PC-3 (cell line): ENCODE data around the gene ARL14EPL. TPM values are rescaled to one million over a fixed set of nuclear protein-coding genes. Genes with fewer than 3 reads are reported as not detected.

Experiments used
- ATAC-seq: fragments of 200-7000 bp; cut with Tn5 transposase; 2 replicates; pipeline ENCODE4 v1.9.1; 2020; ENCODE audit warnings: mild to moderate bottlenecking, moderate library complexity
- BruUV-seq: library from RNA; stranded (reverse); fragments of 400-500 nt; replicated peaks from 2 replicates; lab custom pipeline; 2021; lab: Mats Ljungman, UMichigan
- CTCF ChIA-PET: fragments of 300-600 bp; sonication (Branson Sonifier 250); formaldehyde crosslinking; loops from one replicate; lab custom pipeline; 2022; ENCODE audit warnings: antibody characterized with exemption; lab: Charles Lee
- POLR2A ChIA-PET: fragments of 300-600 bp; sonication (Branson Sonifier 250); formaldehyde crosslinking; loops from one replicate; lab custom pipeline; 2022; ENCODE audit warnings: antibody characterized with exemption; ENCODE audit not compliant: unreplicated experiment; lab: Charles Lee
- DNase-seq: peaks from one replicate; pipeline ENCODE4 v3.0.0-alpha.2; 2015
- H2AFZ ChIP-seq: fragments of 300-600 bp; sonication (generic); 2 replicates; pipeline ENCODE4 v1.6.0; 2016; ENCODE audit warnings: antibody characterized with exemption, low read length
- H3F3A ChIP-seq: fragments of 300-600 bp; sonication (generic); one replicate; pipeline ENCODE4 v1.6.0; 2017; ENCODE audit warnings: antibody characterized with exemption, low read length, control low read depth, mild to moderate bottlenecking; ENCODE audit not compliant: unreplicated experiment
- H3K27ac ChIP-seq: fragments of 300-600 bp; sonication (generic); 2 replicates; pipeline ENCODE4 v1.5.1; 2016; ENCODE audit warnings: mild to moderate bottlenecking, low read length
- H3K27me3 ChIP-seq: fragments of 300-600 bp; sonication (generic); 2 replicates; pipeline ENCODE4 v1.6.1; 2016; ENCODE audit warnings: low read length, mixed read lengths
- H3K36me3 ChIP-seq: fragments of 300-600 bp; sonication (generic); 2 replicates; pipeline ENCODE4 v1.6.1; 2016; ENCODE audit warnings: low read depth, mixed run types, low read length, mixed read lengths
- H3K4me1 ChIP-seq: fragments of 300-600 bp; sonication (generic); 2 replicates; pipeline ENCODE4 v1.5.1; 2016; ENCODE audit warnings: low read length; ENCODE audit not compliant: insufficient read depth
- H3K4me2 ChIP-seq: fragments of 300-600 bp; sonication (generic); 2 replicates; pipeline ENCODE4 v1.6.0; 2016; ENCODE audit warnings: low read length
- H3K4me3 ChIP-seq: fragments of 300-600 bp; sonication (generic); 2 replicates; pipeline ENCODE4 v1.5.1; 2016; ENCODE audit warnings: mild to moderate bottlenecking, low read length, mixed read lengths
- H3K79me2 ChIP-seq: fragments of 300-600 bp; sonication (generic); 2 replicates; pipeline ENCODE4 v1.6.1; 2017; ENCODE audit warnings: low read length, mixed read lengths
- H3K9ac ChIP-seq: fragments of 300-600 bp; sonication (generic); 2 replicates; pipeline ENCODE4 v1.6.0; 2016; ENCODE audit warnings: mild to moderate bottlenecking, low read length
- H3K9me2 ChIP-seq: fragments of 300-600 bp; sonication (generic); replicated peaks from 2 replicates; pipeline ENCODE4 v1.6.1; 2016; ENCODE audit warnings: mixed run types, low read length, mixed read lengths
- H3K9me3 ChIP-seq: fragments of 300-600 bp; sonication (generic); 2 replicates; pipeline ENCODE4 v1.6.1; 2016; ENCODE audit warnings: low read length, mixed read lengths
- H4K20me1 ChIP-seq: fragments of 300-600 bp; sonication (generic); 2 replicates; pipeline ENCODE4 v1.6.1; 2016; ENCODE audit warnings: low read length, mixed read lengths
- EZH2 ChIP-seq: fragments of 300-600 bp; sonication (generic); IDR thresholded peaks from one replicate; pipeline ENCODE4 v1.6.1; 2017; ENCODE audit warnings: antibody characterized with exemption, mild to moderate bottlenecking, low read length; ENCODE audit not compliant: unreplicated experiment
- EZH2phosphoT487 ChIP-seq: fragments of 300-600 bp; sonication (generic); IDR thresholded peaks from 2 replicates; pipeline ENCODE4 v1.6.1; 2018; ENCODE audit warnings: mild to moderate bottlenecking, antibody characterized with exemption, low read length, borderline replicate concordance
- intact Hi-C: fragments of 100-400 bp; cut with micrococcal nuclease; formaldehyde crosslinking; loops from 2 replicates; pipeline ENCODE4 v1.9.0; 2023
- total RNA-seq: library from RNA; depleted of rRNA; stranded (reverse); fragments of >200 nt; gene quantifications from 2 replicates; pipeline ENCODE4 v1.2.3, GENCODE V29; 2014
- TF ChIP-seq, protein P1 (sequence below): fragments of 300-600 bp; sonication (generic); conservative IDR thresholded peaks from 2 replicates; pipeline ENCODE4 v1.5.1; 2017; ENCODE audit warnings: antibody characterized with exemption, low read depth, mild to moderate bottlenecking, low read length

Gene ARL14EPL
- total RNA-seq, 1 experiment from 2014 or later, result not detected

- Histone ChIP-seq H3K9ac (no peak overlapping the region), H3K36me3 (no peaks in the 10 kb centered on the region), H4K20me1 (no peaks in the 10 kb centered on the region), H3F3A (no peaks in the 10 kb centered on the region), H3K27me3 (no peaks in the 10 kb centered on the region), H3K4me3 (no peak overlapping the region), H3K9me3 (no peaks in the 10 kb centered on the region), H3K27ac (no peak overlapping the region), H3K79me2 (no peaks in the 10 kb centered on the region), H2AFZ (no peak overlapping the region), H3K4me2 (no peak overlapping the region), H3K9me2 (no peaks in the 10 kb centered on the region), H3K4me1 (no peaks in the 10 kb centered on the region)
- POLR2A ChIA-PET, result no interaction called here
- CTCF ChIA-PET, result no interaction called here
- DNase-seq, result peak; percentile 61
- peak; percentile 45; the same call in 1 of the 2 replicates for ATAC-seq
- intact Hi-C loops, result loop anchor here (1.0 to 2.0 kb wide), 4 partner anchors 36 to 434 kb away; partner anchors contain the start of genes AP3S1, ARL14EPL and ATG12
- BruUV-seq, result no TSS peak
- TF ChIP-seq EZH2 (no peak), EZH2phosphoT487 (no peak)
- TF ChIP-seq, protein P1, sequence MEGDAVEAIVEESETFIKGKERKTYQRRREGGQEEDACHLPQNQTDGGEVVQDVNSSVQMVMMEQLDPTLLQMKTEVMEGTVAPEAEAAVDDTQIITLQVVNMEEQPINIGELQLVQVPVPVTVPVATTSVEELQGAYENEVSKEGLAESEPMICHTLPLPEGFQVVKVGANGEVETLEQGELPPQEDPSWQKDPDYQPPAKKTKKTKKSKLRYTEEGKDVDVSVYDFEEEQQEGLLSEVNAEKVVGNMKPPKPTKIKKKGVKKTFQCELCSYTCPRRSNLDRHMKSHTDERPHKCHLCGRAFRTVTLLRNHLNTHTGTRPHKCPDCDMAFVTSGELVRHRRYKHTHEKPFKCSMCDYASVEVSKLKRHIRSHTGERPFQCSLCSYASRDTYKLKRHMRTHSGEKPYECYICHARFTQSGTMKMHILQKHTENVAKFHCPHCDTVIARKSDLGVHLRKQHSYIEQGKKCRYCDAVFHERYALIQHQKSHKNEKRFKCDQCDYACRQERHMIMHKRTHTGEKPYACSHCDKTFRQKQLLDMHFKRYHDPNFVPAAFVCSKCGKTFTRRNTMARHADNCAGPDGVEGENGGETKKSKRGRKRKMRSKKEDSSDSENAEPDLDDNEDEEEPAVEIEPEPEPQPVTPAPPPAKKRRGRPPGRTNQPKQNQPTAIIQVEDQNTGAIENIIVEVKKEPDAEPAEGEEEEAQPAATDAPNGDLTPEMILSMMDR, result peak; percentile 84
Measured at GRCh38 chr5:116068028-116068632, 35.9 kb downstream of the ARL14EPL start.

DNA sequence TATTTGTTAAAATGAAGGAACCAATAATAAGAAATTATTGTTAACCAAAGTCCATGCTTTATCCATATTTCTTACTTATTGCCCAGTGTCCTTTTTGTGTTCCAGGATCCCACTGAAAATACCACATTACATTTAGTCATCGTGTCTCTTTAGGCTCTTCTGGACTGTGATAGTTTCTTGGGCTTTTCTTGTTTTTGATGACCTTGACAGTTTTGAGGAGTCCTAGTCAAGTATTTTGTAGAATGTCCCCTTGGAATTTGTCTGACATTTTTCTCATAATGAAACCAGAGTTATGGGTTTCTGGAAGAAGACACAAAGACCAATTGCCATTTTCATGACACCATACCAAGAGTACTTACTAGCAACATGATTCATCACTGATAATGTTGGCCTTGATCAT is 38.9 kb downstream of the ARL14EPL start:
- Histone ChIP-seq H3K9me3 (no peaks in the 10 kb centered on the region), H3K4me3 (no peak overlapping the region), H3K27me3 (no peaks in the 10 kb centered on the region), H3F3A (no peaks in the 10 kb centered on the region), H3K9ac (no peak overlapping the region), H3K36me3 (no peaks in the 10 kb centered on the region), H2AFZ (no peak overlapping the region), H3K4me1 (no peaks in the 10 kb centered on the region), H3K79me2 (no peaks in the 10 kb centered on the region), H3K27ac (no peak overlapping the region), H3K4me2 (no peak overlapping the region), H4K20me1 (no peaks in the 10 kb centered on the region), H3K9me2 (no peaks in the 10 kb centered on the region)
- ChIA-PET CTCF (no interaction called here), POLR2A (no interaction called here)
- BruUV-seq, result no TSS peak
- TF ChIP-seq, protein P1, result no peak
- TF ChIP-seq EZH2phosphoT487 (no peak), EZH2 (no peak)
- intact Hi-C loops, result no loop called here
- ATAC-seq (no peak), DNase-seq (no peak)

GRCh38 chr5:116075191-116075831 is 43.0 kb downstream of the ARL14EPL start:
- no TSS peak for BruUV-seq
- ChIA-PET POLR2A (no interaction called here), CTCF (no interaction called here)
- Histone ChIP-seq H3K27me3 (no peaks in the 10 kb centered on the region), H3K4me3 (no peak overlapping the region), H3K4me2 (no peak overlapping the region), H3K9me3 (no peaks in the 10 kb centered on the region), H3K9ac (no peak overlapping the region), H3K9me2 (no peaks in the 10 kb centered on the region), H4K20me1 (no peaks in the 10 kb centered on the region), H3K36me3 (no peaks in the 10 kb centered on the region), H3F3A (no peaks in the 10 kb centered on the region), H3K4me1 (no peaks in the 10 kb centered on the region), H3K79me2 (no peaks in the 10 kb centered on the region), H3K27ac (no peak overlapping the region), H2AFZ (no peak overlapping the region)
- ATAC-seq, result no peak
- TF ChIP-seq EZH2phosphoT487, result no peak
- TF ChIP-seq EZH2, result no peak
- intact Hi-C loops, result no loop called here
- DNase-seq, result no peak
